EH (cell line): ENCODE data around the gene COL2A1.
A peak's percentile ranks its signal among the peaks of the same experiment; 100 is the strongest.

Source experiments
- DNase-seq: peaks from one replicate; pipeline ENCODE4 v3.0.0-alpha.2; 2015; ENCODE audit warnings: low read depth

COL2A1 gene

GRCh38 chr12:48004053-48004941 lies at the start of gene COL2A1:
Gene COL2A1, minus strand, starts transcription at chr12:48004476. Its CDS starts 155 bp downstream, at chr12:48004321.
- peak; percentile 51 for DNase-seq

GRCh38 chr12:48053883-48054282 lies 49.6 kb upstream of the COL2A1 start:
- DNase-seq: no peak

GRCh38 chr12:48053122-48053521 lies 48.8 kb upstream of the COL2A1 start:
- no peak for DNase-seq

GRCh38 chr12:48051681-48052080 lies 47.4 kb upstream of the COL2A1 start:
- no peak for DNase-seq

- no peak for DNase-seq
These were observed 45.9 kb upstream of the COL2A1 start for GRCh38 chr12:48050174-48050573.

- no peak for DNase-seq
These were observed 41.8 kb upstream of the COL2A1 start for GRCh38 chr12:48045965-48046518.

GRCh38 chr12:48045061-48045846 lies 41.0 kb upstream of the COL2A1 start:
- DNase-seq: no peak

GRCh38 chr12:48044396-48044795 lies 40.1 kb upstream of the COL2A1 start:
- DNase-seq: no peak

GRCh38 chr12:48043771-48044170 lies 39.5 kb upstream of the COL2A1 start:
- no peak for DNase-seq

- no peak for DNase-seq
These were observed 37.5 kb upstream of the COL2A1 start for GRCh38 chr12:48041591-48042423.

- DNase-seq: no peak
These were observed 36.1 kb upstream of the COL2A1 start for GRCh38 chr12:48040354-48040753.

- DNase-seq: no peak
These were observed 34.9 kb upstream of the COL2A1 start for GRCh38 chr12:48039151-48039550.

GRCh38 chr12:48038085-48038484 lies 33.8 kb upstream of the COL2A1 start:
- no peak for DNase-seq

GRCh38 chr12:48037267-48037915 lies 33.1 kb upstream of the COL2A1 start:
- peak; percentile 68 for DNase-seq

GRCh38 chr12:48036818-48037217 lies 32.5 kb upstream of the COL2A1 start:
- DNase-seq: no peak

GRCh38 chr12:48034835-48035805 lies 30.8 kb upstream of the COL2A1 start:
- DNase-seq: no peak

- DNase-seq: no peak
These were observed 29.2 kb upstream of the COL2A1 start for GRCh38 chr12:48033451-48033850.

- DNase-seq: no peak
These were observed 28.3 kb upstream of the COL2A1 start for GRCh38 chr12:48032597-48032996.

- DNase-seq: no peak
These were observed 27.1 kb upstream of the COL2A1 start for GRCh38 chr12:48031135-48031960.
